NCI-H2196 (cell line): Measurements from ENCODE around the gene TSNAXIP1.

Experiments
- DNase-seq: peaks from one replicate; lab custom pipeline; 2025; ENCODE audit not compliant: unreplicated experiment; lab: John Stamatoyannopoulos, UW

The TSNAXIP1 gene

DNA sequence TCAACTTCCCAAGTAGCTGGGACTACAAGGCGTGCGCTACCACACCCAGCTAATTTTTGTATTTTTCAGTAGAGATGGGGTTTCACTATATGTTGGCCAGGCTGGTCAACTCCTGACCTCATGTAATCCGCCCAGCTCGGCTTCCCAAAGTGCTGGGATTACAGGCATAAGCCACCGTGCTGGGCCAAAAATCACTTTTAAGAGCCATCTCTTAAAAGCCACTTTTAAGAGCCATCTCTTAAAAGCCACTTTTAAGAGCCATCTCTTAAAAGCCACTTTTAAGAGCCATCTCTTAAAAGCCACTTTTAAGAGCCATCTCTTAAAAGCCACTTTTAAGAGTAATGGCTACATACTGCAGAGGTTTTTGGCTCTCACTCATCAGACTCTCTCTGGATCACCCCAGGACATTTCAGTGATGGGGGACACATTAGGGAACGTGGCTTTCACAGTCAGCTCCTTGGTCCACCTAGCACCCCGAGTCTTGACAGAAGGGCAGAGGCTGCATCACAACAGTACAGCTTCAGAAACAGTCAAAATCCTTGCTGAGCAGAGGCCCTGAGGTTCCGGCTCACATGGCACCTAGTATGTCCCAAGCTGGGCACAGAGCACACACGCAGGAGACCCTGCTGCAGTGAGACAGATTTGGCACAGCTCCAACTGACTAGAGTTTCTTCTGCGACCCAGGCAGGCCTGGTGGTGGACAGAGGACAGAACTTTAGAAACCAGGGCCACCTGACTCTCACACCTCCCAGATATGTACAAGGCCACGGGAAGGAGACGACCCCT is 23.9 kb upstream of the TSNAXIP1 start:
- no peak for DNase-seq

GRCh38 chr16:67783353-67783725 is 23.4 kb upstream of the TSNAXIP1 start:
- DNase-seq = no peak

GRCh38 chr16:67786491-67786890 is 20.2 kb upstream of the TSNAXIP1 start:
- no peak for DNase-seq

DNA sequence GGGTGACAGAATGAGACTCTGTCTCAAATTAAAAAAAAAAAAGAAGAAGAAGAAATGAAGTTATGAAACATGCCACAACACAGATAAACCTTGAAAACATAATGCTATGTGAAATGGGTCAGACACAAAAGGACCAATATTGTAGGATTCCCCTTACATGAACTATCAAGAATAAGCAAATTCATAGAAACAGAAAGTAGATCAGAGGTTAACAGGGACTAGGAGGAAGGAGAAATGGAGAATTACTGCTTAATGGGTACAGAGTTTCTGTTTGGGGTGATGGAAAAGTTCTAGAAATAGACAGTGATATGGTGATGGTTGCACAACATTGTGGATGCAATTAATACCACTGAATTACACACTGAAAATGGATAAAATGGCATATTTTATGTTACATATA is 16.6 kb upstream of the TSNAXIP1 start:
- DNase-seq = no peak

GRCh38 chr16:67796099-67796718 is 10.5 kb upstream of the TSNAXIP1 start:
- no peak for DNase-seq

- DNase-seq = no peak
These were observed 6.3 kb upstream of the TSNAXIP1 start for GRCh38 chr16:67800338-67800926.

DNA sequence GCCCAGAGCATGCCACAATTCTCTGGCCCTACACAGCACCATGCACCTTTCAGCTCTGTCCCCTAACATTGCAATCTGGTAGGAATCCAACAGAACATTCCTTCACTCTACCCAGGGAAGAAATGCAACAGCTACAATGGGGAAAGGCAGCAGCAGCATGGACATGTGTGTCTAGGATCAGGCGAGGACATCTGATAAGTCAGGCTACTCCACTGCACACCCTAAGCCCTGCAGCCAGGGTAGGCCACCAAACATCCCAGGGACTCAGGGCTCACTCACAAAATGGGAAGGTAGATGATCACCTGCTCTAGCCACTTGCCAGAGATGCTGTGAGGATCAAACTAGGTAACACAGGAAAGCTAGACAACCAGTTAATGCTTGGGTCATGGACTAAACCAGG is 5.4 kb upstream of the TSNAXIP1 start:
- no peak for DNase-seq

DNA sequence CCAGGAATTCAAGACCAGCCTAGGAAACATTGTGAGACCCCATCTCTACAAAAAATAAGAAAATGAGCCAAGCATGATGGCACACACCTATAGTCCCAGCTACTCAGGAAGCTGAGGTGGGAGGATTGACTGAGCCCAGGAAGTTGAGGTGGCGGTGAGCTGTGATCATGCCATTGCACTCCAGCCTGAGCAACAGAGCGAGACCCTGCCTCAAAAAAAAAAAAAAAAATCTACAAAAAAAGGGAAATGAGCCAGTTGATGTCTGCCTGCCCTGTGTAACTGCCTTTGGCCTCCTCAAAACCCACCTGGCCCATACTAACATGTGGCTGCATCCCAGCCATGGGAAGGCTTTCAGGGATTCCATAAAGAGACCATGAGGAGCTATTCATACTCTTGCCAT is 4.8 kb upstream of the TSNAXIP1 start:
- no peak for DNase-seq

DNA sequence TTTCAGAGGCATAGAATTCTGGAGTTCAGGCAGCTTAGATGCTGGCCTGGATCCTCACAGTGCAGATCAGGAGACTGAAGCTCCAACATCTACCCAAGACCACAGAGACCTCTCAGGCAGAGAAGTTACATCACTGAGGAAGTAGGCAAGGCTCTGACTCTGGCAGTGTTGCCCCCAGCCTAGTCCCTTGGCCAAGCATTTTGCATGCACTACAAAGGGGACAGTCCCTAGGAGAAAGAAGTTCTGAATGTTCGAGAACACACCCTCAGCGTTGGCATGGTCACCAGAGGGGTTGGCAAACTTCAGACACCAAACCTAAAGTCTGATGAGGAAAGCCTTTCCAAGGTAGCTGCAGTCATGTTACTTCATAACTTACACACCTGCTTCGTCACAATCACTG is 2.8 kb upstream of the TSNAXIP1 start:
- no peak for DNase-seq

DNA sequence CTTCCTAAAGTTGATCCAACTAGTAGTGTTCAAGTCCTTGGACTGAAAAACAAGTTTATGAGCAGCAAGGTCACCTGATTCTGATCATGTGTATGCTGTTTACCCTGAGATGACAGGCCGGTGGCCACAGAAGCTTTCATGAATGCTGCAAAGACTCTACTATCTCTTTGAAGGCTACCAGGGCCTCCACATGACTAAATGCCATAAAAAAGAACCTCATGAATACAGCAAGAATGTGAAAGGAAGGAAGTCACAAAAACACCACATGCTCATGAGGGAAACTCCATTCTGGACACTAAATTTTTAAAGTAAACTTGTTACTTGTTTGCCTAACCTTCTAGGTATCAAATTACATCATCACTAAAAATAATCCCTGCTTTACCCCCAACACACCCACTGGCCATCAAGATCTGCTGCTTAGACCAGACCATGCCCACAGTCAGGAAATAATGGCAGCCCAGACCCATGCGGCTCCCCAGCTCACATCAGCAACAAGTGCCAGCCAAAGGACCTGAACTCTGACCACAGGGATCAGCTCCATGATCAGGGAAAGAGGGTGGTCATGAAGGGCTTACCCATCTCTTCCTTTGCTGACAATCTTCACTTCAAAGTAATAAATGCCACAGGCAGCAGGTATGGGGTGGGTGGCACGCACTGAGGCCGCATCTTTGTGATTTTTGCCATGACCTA is 1.7 kb upstream of the TSNAXIP1 start:
- no peak for DNase-seq

DNA sequence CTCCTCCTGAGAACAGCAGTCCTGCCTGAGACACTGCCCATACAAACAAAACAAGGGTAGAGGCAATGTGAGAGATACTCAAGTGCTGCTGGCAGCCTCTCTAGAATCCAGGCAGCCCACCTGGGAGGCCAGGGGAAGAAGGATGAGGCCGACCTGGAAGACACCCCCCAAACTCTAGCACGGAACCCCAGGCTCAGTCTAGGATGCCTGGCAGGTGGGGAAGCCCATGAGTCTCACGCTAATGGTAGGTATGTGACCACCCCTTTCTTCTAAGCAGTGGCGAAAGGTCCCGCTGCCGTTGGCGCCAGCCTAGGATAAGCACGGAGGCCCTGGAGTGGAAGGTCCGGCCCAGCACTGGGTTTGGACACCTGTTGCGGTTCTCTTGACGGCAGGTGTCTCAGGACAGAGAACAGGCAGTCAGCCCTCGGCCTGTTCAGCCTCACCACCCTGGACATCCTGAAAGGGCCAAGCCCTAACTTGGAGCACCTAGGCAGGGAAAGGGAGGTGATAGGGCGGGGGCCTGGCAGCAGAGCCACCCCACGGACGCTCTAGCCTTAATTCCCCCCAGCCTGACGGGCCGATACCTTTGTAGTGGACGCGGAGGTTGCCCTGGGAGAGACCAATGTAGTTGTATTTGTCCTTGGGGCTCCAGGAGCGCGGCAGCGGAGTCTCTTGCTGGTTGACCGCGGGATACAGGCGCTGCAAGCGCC is 816 bp upstream of the TSNAXIP1 start:
- DNase-seq = no peak

- DNase-seq = no peak
These were observed 526 bp downstream of the TSNAXIP1 start for GRCh38 chr16:67807148-67807682.

- no peak for DNase-seq
These were observed 5.2 kb downstream of the TSNAXIP1 start for GRCh38 chr16:67811899-67812298.

DNA sequence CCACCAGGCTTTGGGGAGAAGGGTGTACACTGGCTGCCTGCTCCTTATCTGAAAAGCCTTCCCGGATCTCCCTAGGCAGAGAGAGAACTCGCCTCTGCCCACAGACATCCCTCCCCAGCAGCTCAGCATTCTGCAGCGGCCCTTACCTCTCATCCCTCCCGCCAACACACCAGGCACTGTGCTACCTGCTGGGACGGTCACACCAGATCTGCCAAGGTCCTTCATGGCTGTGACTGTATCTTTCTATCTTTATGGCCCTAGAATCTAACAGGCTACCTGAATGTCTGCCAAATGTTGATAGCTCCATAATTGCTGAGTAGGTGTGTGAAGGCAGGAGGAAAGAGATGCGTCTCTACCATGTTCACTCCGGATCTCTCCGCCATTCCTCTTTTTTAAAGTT is 7.9 kb downstream of the TSNAXIP1 start:
- no peak for DNase-seq

- DNase-seq = no peak
These were observed 14.0 kb downstream of the TSNAXIP1 start for GRCh38 chr16:67820608-67821259.

- DNase-seq = no peak
These were observed 15.8 kb downstream of the TSNAXIP1 start for GRCh38 chr16:67822511-67822910.

GRCh38 chr16:67825119-67825518 is 18.4 kb downstream of the TSNAXIP1 start:
- DNase-seq = no peak

DNA sequence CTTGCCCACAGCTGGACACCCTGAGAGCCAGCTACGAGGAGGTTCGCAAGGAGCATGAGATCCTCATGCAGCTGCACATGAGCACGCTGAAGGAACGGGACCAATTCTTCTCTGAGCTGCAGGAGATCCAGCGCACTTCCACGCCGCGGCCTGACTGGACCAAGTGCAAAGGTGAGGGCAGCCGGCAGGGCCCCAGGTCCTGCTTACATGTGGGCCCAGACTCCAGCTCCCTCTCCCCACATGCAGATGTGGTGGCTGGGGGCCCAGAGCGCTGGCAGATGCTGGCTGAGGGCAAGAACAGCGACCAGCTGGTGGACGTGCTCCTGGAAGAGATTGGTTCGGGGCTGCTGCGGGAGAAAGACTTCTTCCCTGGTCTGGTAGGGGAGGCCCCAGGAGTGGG is 19.2 kb downstream of the TSNAXIP1 start:
- no peak for DNase-seq

GRCh38 chr16:67828651-67829050 is 22.0 kb downstream of the TSNAXIP1 start:
- no peak for DNase-seq

- DNase-seq = no peak
These were observed 26.3 kb downstream of the TSNAXIP1 start for GRCh38 chr16:67833030-67833414.
